SK-N-SH treated with all-trans-retinoic acid at 6 μM for 48 hours (cell line): ENCODE measurements around the gene ME1.

Experiments used
- ARNTL ChIP-seq: fragments of 450-650 bp; formaldehyde crosslinking; IDR thresholded peaks from 2 replicates; pipeline ENCODE4 v1.5.0; 2020; ENCODE audit warnings: low read depth, mild to moderate bottlenecking, moderate library complexity, borderline replicate concordance
- CREB5 ChIP-seq: fragments of 250-450 bp; sonication (Bioruptor Pico); IDR thresholded peaks from 2 replicates; pipeline ENCODE4 v1.5.1; 2020; ENCODE audit warnings: low read depth, mild to moderate bottlenecking, moderate library complexity
- CSRNP3 ChIP-seq: fragments of 250-450 bp; sonication (Bioruptor Pico); IDR thresholded peaks from 2 replicates; pipeline ENCODE4 v1.5.1; 2021; ENCODE audit warnings: mild to moderate bottlenecking, moderate library complexity
- GLIS3 ChIP-seq: fragments of 250-450 bp; sonication (Bioruptor Pico); IDR thresholded peaks from 2 replicates; pipeline ENCODE4 v1.5.0; 2020; ENCODE audit warnings: mild to moderate bottlenecking, moderate library complexity
- ISL1 ChIP-seq: fragments of 250-450 bp; sonication (Bioruptor Pico); IDR thresholded peaks from 2 replicates; pipeline ENCODE4 v2.1.2; 2022; ENCODE audit warnings: mild to moderate bottlenecking, moderate library complexity
- PPARA ChIP-seq: fragments of 250-450 bp; sonication (Bioruptor Pico); IDR thresholded peaks from 2 replicates; pipeline ENCODE4 v1.5.0; 2020; ENCODE audit warnings: mild to moderate bottlenecking, borderline replicate concordance
- RARB ChIP-seq: fragments of 250-450 bp; sonication (Bioruptor Pico); IDR thresholded peaks from 2 replicates; pipeline ENCODE4 v1.8.0; 2021; ENCODE audit warnings: mild to moderate bottlenecking, moderate library complexity
- TOX ChIP-seq: fragments of 250-450 bp; sonication (Bioruptor Pico); IDR thresholded peaks from 2 replicates; pipeline ENCODE4 v1.8.0; 2021; ENCODE audit warnings: mild to moderate bottlenecking, moderate library complexity, borderline replicate concordance
- TSHZ2 ChIP-seq: fragments of 250-450 bp; sonication (Bioruptor Pico); IDR thresholded peaks from 2 replicates; pipeline ENCODE4 v1.5.0; 2020; ENCODE audit warnings: mild to moderate bottlenecking, moderate library complexity
- ZFP3 ChIP-seq: fragments of 250-450 bp; sonication (Bioruptor Pico); IDR thresholded peaks from 2 replicates; pipeline ENCODE4 v1.5.0; 2020; ENCODE audit warnings: mild to moderate bottlenecking, moderate library complexity
- ZNF565 ChIP-seq: fragments of 450-650 bp; formaldehyde crosslinking; conservative IDR thresholded peaks from 2 replicates; pipeline ENCODE4 v1.5.0; 2020; ENCODE audit warnings: low read depth, mild to moderate bottlenecking, moderate library complexity
- ZNF70 ChIP-seq: fragments of 450-650 bp; formaldehyde crosslinking; IDR thresholded peaks from 2 replicates; pipeline ENCODE4 v1.5.0; 2020; ENCODE audit warnings: mild to moderate bottlenecking, moderate library complexity

- TF ChIP-seq ARNTL (no peak), CSRNP3 (CRISPR knock-in tag) (no peak), RARB (no peak), PPARA (no peak), TSHZ2 (CRISPR knock-in tag) (no peak), ZNF70 (CRISPR knock-in tag) (no peak), ZNF565 (CRISPR knock-in tag) (no peak), ZFP3 (CRISPR knock-in tag) (no peak), ISL1 (no peak), TOX (no peak), GLIS3 (no peak), CREB5 (CRISPR knock-in tag) (no peak)
These were observed 45.4 kb downstream of the ME1 start for GRCh38 chr6:83385473-83385872.
